Right lobe of liver (tissue), 6 donors: ENCODE measurements around the gene MKI67. TPM values are rescaled to one million over a fixed set of nuclear protein-coding genes. Genes with fewer than 3 reads are reported as not detected.

ENCODE experiments used
- ATAC-seq, 4 donors: fragments of 200-7000 bp; cut with Tn5 transposase; one replicate each; pipeline ENCODE4 v1.9.1; 2020; ENCODE audit warnings: mild to moderate bottlenecking in 4 of 4, moderate library complexity in 4 of 4
- DNase-seq, 3 donors: peaks; one replicate each; pipeline ENCODE4 v3.0.0-alpha.2; 2020
- H3K27ac ChIP-seq, 3 donors: fragments of 200-600 bp; one replicate each; pipeline ENCODE4 v1.8.0; 2022
- H3K27me3 ChIP-seq, 2 donors: fragments of 200-600 bp; one replicate each; pipeline ENCODE4 v1.8.0; 2022
- H3K36me3 ChIP-seq, 4 donors: fragments of 200-600 bp; sonication (generic) in 1 of 4; one replicate each; pipeline versions ENCODE4 v1.5.1 to v1.8.0; 2017 to 2022; ENCODE audit warnings: control low read depth in 1 of 4
- H3K4me1 ChIP-seq, 4 donors: fragments of 200-600 bp; sonication (generic) in 1 of 4; one replicate each; pipeline versions ENCODE4 v1.5.1 to v1.8.0; 2017 to 2022; ENCODE audit warnings: control low read depth in 1 of 4
- H3K4me3 ChIP-seq, 3 donors: fragments of 200-600 bp; one replicate each; pipeline ENCODE4 v1.8.0; 2022
- H3K9me3 ChIP-seq, 4 donors: fragments of 200-600 bp; sonication (generic) in 1 of 4; one replicate each; pipeline versions ENCODE4 v1.5.1 to v1.8.0; 2017 to 2022; ENCODE audit warnings: control low read depth in 1 of 4
- CTCF ChIP-seq, 4 donors: fragments of 200-600 bp in 3 of 4; fragments of 450-650 bp in 1 of 4; IDR thresholded peaks; one replicate each; pipeline versions ENCODE4 v1.5.1 to v1.8.0; 2016 to 2022; ENCODE audit warnings: antibody characterized with exemption in 4 of 4, mild to moderate bottlenecking in 2 of 4
- POLR2A ChIP-seq: fragments of 450-650 bp; IDR thresholded peaks from one replicate; pipeline ENCODE4 v1.6.1; 2017; ENCODE audit warnings: antibody characterized with exemption, mild to moderate bottlenecking
- WGBS: methylation state at CpG from one replicate; pipeline ENCODE4 v1.1.6; 2018; ENCODE audit warnings: low coverage, low lambda C conversion rate; ENCODE audit not compliant: insufficient coverage; ENCODE audit errors: missing lambda C conversion rate; 5-methylcytosine and 5-hydroxymethylcytosine counted together
- intact Hi-C, 2 donors: fragments of 100-400 bp; cut with DNase I; formaldehyde crosslinking; loops; one replicate each; pipeline versions ENCODE4 v1.11.2 to v1.14.1; 2022
- long read RNA-seq: library from polyadenylated mRNA; unstranded; transcript quantifications from one replicate; pipeline ENCODE4 v2.0.0, GENCODE V29; 2019
- total RNA-seq, 6 experiments: library from RNA; depleted of rRNA in 2 of 6; stranded (reverse); fragments of >200 nt in 2 of 6; fragmentation: NEBNext Ultra II Directional in 3 of 6; extraction: Animal tissue kit (Norgen Biotek cat#: 25700) in 3 of 6; gene quantifications; one replicate each; pipeline versions ENCODE4 v1.1.0 to v1.2.4, GENCODE V29; 2016 to 2023
- donor health status: DM: no; HTN: yes; CAD: no.
- donor health status: DM: no; HTN: no; CAD: no.
- donor health status: DM: no; HTN: no; CAD: no.
- donor health status: DM: no; HTN: yes; CAD: no.
- donor health status: DM: no; HTN: yes; CAD: no.

The MKI67 gene
- 1 to 10 TPM in 4 of 6 experiments, under 1 TPM in 2; 0.42 to 4.6 (median 1.9) TPM for total RNA-seq
- long read RNA-seq, result 0 reads

GRCh38 chr10:128125944-128126764 is at the start of gene MKI67:
Gene MKI67 (minus strand): TSS chr10:128126423. CDS start chr10:128125667, 756 bp downstream.
- H3K4me1 ChIP-seq, result peaks cover 0 to 15% (median 4%) of the 10 kb centered on the region in 4 donors
- WGBS, result under 1% methylated on average over 14 of the region's 95 CpGs
- peaks cover 0 to 28% of the 10 kb centered on the region in 2 donors for H3K27me3 ChIP-seq
- H3K4me3 ChIP-seq, result peak within 1 kb of the TSS; percentile 52 to 63 (median 56)
- DNase-seq (peak; percentile 85 to 87 (median 86)), ATAC-seq (peak; percentile 94 to 98 (median 96))
- H3K27ac ChIP-seq, result no peak within 1 kb of the TSS
- TF ChIP-seq POLR2A, result no peak
- no peak for TF ChIP-seq CTCF (IDR thresholded peaks at IDR 0.05)
- no peaks in the 10 kb centered on the region for H3K9me3 ChIP-seq
- no peaks in the 10 kb centered on the region for H3K36me3 ChIP-seq
- intact Hi-C loops, result no loop called here

DNA sequence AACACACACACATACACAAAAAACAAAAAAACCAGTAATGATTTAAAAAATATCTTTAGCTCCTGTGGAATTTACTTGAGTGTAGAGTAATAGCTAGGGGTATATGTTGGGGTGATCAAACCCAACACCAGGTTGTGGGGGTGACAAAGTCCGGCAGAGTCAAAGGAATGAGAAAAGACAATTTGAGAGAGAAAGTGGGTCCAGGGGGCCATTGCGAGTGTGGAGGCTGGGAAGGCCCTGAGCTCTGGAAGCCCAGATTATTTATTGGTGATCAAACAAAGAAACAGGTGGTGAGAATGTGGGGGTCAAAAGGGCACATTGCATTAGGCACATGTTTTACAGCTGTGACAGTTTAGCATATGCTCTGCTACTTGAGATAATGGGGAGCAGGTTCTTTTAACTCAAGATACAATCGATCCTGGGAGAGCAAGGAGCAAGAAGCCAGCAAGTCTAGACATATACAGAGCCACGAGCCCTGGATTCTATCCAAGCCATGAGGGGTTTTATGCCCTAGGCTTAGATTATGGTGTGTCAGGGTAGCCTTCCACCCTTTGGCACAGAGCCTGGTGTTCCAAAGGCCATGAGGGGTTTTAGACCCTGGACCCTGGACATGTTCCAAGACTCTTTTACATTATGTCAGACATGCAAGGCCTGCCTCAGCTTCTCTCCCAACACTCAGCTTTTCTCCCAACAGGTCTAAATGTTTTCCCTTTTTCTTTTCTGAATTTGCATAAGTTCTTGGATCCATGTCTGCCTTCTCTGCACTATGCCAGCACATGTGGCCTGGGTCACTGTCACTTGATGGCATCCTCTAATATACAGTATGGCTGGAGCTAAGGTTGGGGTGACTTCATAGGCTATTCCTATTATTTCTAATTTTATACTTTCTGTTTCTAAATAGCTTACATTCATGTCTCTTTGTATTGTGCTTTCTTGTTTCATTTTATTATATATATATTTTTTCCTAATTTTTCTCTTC is 48.6 kb upstream of the MKI67 start:
- 56% methylated on average over 3 of the region's 4 CpGs for WGBS
- Histone ChIP-seq H3K4me1 (peaks cover 0 to 10% (median 0%) of the 10 kb centered on the region in 4 donors), H3K27me3 (no peaks in the 10 kb centered on the region), H3K27ac (no peak overlapping the region), H3K9me3 (no peaks in the 10 kb centered on the region), H3K36me3 (no peaks in the 10 kb centered on the region), H3K4me3 (no peak overlapping the region)
- DNase-seq (peak in 1 of 3 donors; percentile 56), ATAC-seq (peak in 3 of 4 donors; percentile 32 to 55 (median 43))
- intact Hi-C loops, result no loop called here
- TF ChIP-seq CTCF (IDR thresholded peaks at IDR 0.05), result no peak
- TF ChIP-seq POLR2A, result no peak

GRCh38 chr10:128173386-128173785 is 47.2 kb upstream of the MKI67 start:
- H3K27ac ChIP-seq, result no peak overlapping the region
- TF ChIP-seq POLR2A (no peak), CTCF (IDR thresholded peaks at IDR 0.05) (no peak)
- WGBS, result 57% methylated on average over 1 of the region's 1 CpG
- ATAC-seq (peak in 1 of 4 donors; percentile 77), DNase-seq (no peak)
- no peaks in the 10 kb centered on the region for H3K36me3 ChIP-seq
- intact Hi-C loops, result no loop called here
- H3K9me3 ChIP-seq, result no peaks in the 10 kb centered on the region
- H3K4me3 ChIP-seq, result no peak overlapping the region
- peaks cover 0 to 10% (median 0%) of the 10 kb centered on the region in 4 donors for H3K4me1 ChIP-seq
- no peaks in the 10 kb centered on the region for H3K27me3 ChIP-seq

DNA sequence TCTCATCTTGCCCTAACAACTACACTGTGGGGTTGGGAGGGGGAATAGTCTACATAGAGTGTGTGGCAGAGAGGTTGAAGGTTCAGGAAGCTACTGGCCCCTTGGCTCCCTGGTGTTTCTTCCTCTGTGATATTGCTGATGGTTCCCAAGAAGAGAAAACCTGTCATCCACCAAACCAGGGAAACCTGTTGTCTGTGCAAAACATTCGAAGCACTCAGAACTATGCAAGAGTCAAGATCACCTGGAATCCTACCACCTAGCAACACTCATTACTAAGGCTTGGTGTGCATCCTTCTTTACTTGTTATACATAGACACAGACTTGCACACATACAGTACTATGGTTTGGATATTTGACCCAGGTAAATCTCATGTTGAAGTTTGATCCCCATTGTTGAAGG is 46.5 kb upstream of the MKI67 start:
- Histone ChIP-seq H3K4me1 (peaks cover 0 to 10% (median 0%) of the 10 kb centered on the region in 4 donors), H3K4me3 (no peak overlapping the region), H3K9me3 (no peaks in the 10 kb centered on the region), H3K36me3 (no peaks in the 10 kb centered on the region), H3K27me3 (no peaks in the 10 kb centered on the region), H3K27ac (no peak overlapping the region)
- ATAC-seq, result no peak
- intact Hi-C loops, result no loop called here
- no peak for DNase-seq
- TF ChIP-seq POLR2A (no peak), CTCF (IDR thresholded peaks at IDR 0.05) (no peak)
- WGBS, result 86% methylated on average over 1 of the region's 1 CpG
